T-cell (primary cell): ENCODE data around the gene RBFA. TPM values are rescaled to one million over a fixed set of nuclear protein-coding genes. Genes with fewer than 3 reads are reported as not detected.
A peak's percentile ranks its signal among the peaks of the same experiment; 100 is the strongest.
"Not testable (repeated sequence)": the region's sequence is repeated elsewhere in the genome, so short reads cannot be mapped to it uniquely, and the experiment has no call there.

Experiments used
- ATAC-seq, 4 experiments: fragments of 200-7000 bp in 3 of 4; fragments of 150-1000 bp in 1 of 4; cut with Tn5 transposase; replicated peaks in 1 of 4; 1 replicate in 3 of 4; 2 replicates in 1 of 4; pipeline ENCODE4 v1.10.0; 2021; ENCODE audit warnings: moderate library complexity in 3 of 4, mild to moderate bottlenecking in 2 of 4, moderate number of reproducible peaks in 1 of 4
- CTCF ChIA-PET, 2 donors: fragments of 300-600 bp; sonication (Branson Sonifier 250); formaldehyde crosslinking; loops; one replicate each; lab custom pipeline; 2022; ENCODE audit warnings: antibody characterized with exemption in 2 of 2; lab: Charles Lee
- POLR2A ChIA-PET, 2 donors: fragments of 300-600 bp; sonication (Branson Sonifier 250); formaldehyde crosslinking; loops; one replicate each; lab custom pipeline; 2022; ENCODE audit warnings: antibody characterized with exemption in 2 of 2; lab: Charles Lee
- DNase-seq, 35 experiments: peaks; one replicate each; pipeline versions ENCODE4 v3.0.0 to v3.0.0-alpha.2; 2013 to 2023
- H3K27ac ChIP-seq: one replicate; pipeline ENCODE4 v1.5.1; 2013; ENCODE audit warnings: low read length
- H3K27me3 ChIP-seq, 2 experiments: replicated peaks in 1 of 2; 1 replicate in 1 of 2; 2 replicates in 1 of 2; pipeline versions ENCODE4 v1.6.1 to v1.7.0; 2013; ENCODE audit warnings: low read length in 1 of 2, mixed read lengths in 1 of 2; ENCODE audit not compliant: control insufficient read depth in 2 of 2, insufficient read depth in 2 of 2; ENCODE audit errors: extremely low read depth in 1 of 2
- H3K36me3 ChIP-seq, 2 donors: 1 replicate in 1 of 2; 2 replicates in 1 of 2; pipeline versions ENCODE4 v1.6.1 to v1.7.0; 2013; ENCODE audit warnings: low read length in 1 of 2; ENCODE audit not compliant: control insufficient read depth in 2 of 2, insufficient read depth in 1 of 2; ENCODE audit errors: extremely low read depth in 1 of 2
- H3K4me1 ChIP-seq, 2 experiments: 1 replicate in 1 of 2; 2 replicates in 1 of 2; pipeline versions ENCODE4 v1.6.1 to v1.7.0; 2013; ENCODE audit warnings: low read length in 2 of 2, mixed read lengths in 1 of 2; ENCODE audit not compliant: insufficient read depth in 2 of 2, control insufficient read depth in 1 of 2; ENCODE audit errors: extremely low read depth in 1 of 2
- H3K4me3 ChIP-seq, 2 donors: 1 replicate in 1 of 2; 2 replicates in 1 of 2; pipeline versions ENCODE4 v1.5.1 to v1.7.0; 2013; ENCODE audit warnings: mild to moderate bottlenecking in 2 of 2, low read length in 1 of 2, moderate library complexity in 1 of 2; ENCODE audit not compliant: control insufficient read depth in 1 of 2; ENCODE audit errors: extremely low read depth in 1 of 2
- H3K9me3 ChIP-seq: 2 replicates; pipeline ENCODE4 v1.7.0; 2013
- H3K27ac Mint-ChIP-seq, 2 donors: one replicate each; pipeline ENCODE4 v1.8.0; 2020 to 2021; ENCODE audit warnings: mild to moderate bottlenecking in 2 of 2, mixed read lengths in 2 of 2
- H3K27me3 Mint-ChIP-seq, 2 donors: one replicate each; pipeline ENCODE4 v1.8.0; 2021 to 2022; ENCODE audit warnings: mixed read lengths in 2 of 2
- H3K36me3 Mint-ChIP-seq: one replicate; pipeline ENCODE4 v1.8.0; 2021; ENCODE audit warnings: mixed read lengths
- H3K4me1 Mint-ChIP-seq, 3 donors: one replicate each; pipeline ENCODE4 v1.8.0; 2020 to 2022; ENCODE audit warnings: mixed read lengths in 3 of 3, mild to moderate bottlenecking in 1 of 3
- H3K4me3 Mint-ChIP-seq, 3 donors: one replicate each; pipeline ENCODE4 v1.8.0; 2020 to 2022; ENCODE audit warnings: mild to moderate bottlenecking in 3 of 3, mixed read lengths in 3 of 3, moderate library complexity in 3 of 3
- H3K9me3 Mint-ChIP-seq, 3 donors: one replicate each; pipeline ENCODE4 v1.8.0; 2020 to 2022; ENCODE audit warnings: mixed read lengths in 3 of 3
- WGBS: methylation state at CpG from one replicate; pipeline ENCODE4 v1.1.5; 2013; ENCODE audit warnings: missing lambda C conversion rate; ENCODE audit not compliant: insufficient coverage; 5-methylcytosine and 5-hydroxymethylcytosine counted together
- total RNA-seq, 35 experiments: library from RNA in 6 of 35; stranded (reverse) in 6 of 35; fragments of 120-200 nt in 1 of 35; gene quantifications; one replicate each; pipeline versions ENCODE4 v1.2.1 to v1.2.4 and lab custom pipeline; 2013 to 2026

The RBFA gene
- total RNA-seq, 5 donors from 2014 or later (not counting 1 experiment from before 2014, with no cell fraction given) = 17.9 to 27.4 (median 20.9) TPM

- DNase-seq (peak; percentile 70 to 93 (median 82)), ATAC-seq (peak; percentile 96 to 98 (median 97))
- Histone ChIP-seq H3K27ac (peak within 1 kb of the TSS; percentile 88), H3K36me3 (peaks cover 0 to 4% of the 10 kb centered on the region in 2 donors), H3K27me3 (no peaks in the 10 kb centered on the region), H3K4me1 (peaks cover 14 to 30% of the 10 kb centered on the region in 2 experiments), H3K4me3 (peak within 1 kb of the TSS; percentile 78 to 88), H3K9me3 (no peaks in the 10 kb centered on the region)
- H3K27ac Mint-ChIP-seq = peak within 1 kb of the TSS; percentile 91 to 93
- ChIA-PET CTCF (interaction anchor here in 1 of 2 donors (1.0 to 1.6 kb wide), 2 partner anchors 37 to 45 kb away, joined by 4 to 9 read pairs; partner anchors contain the start of genes RBFA and SLC66A2), POLR2A (no interaction called here)
- under 1% methylated on average over 63 of the region's 71 CpGs for WGBS
- H3K4me1 Mint-ChIP-seq = peaks cover 38 to 45% (median 42%) of the 10 kb centered on the region in 3 donors
- H3K4me3 Mint-ChIP-seq = peak within 1 kb of the TSS; percentile 86 to 90 (median 89)
- H3K36me3 Mint-ChIP-seq = peaks cover 16% of the 10 kb centered on the region
- H3K9me3 Mint-ChIP-seq = no peaks in the 10 kb centered on the region
- no peaks in the 10 kb centered on the region for H3K27me3 Mint-ChIP-seq
Observed at GRCh38 chr18:79988451-79989194, 45.6 kb upstream of the RBFA start, which contains the start of gene TXNL4A. Gene TXNL4A, minus strand, starts transcription at chr18:79988563. Its CDS starts 171 bp downstream, at chr18:79988392.

GRCh38 chr18:79989195-79989497 lies 45.1 kb upstream of the RBFA start:
- peaks cover 14 to 25% of the 10 kb centered on the region in 2 experiments for H3K4me1 ChIP-seq
- CTCF ChIA-PET = interaction anchor here in 1 of 2 donors (0.5 to 0.7 kb wide), 2 partner anchors 10 to 919 kb away, joined by 3 read pairs; no protein-coding TSS in a partner anchor
- ATAC-seq = no peak
- H3K9me3 Mint-ChIP-seq = no peaks in the 10 kb centered on the region
- WGBS = 71% methylated on average over 10 of the region's 14 CpGs
- DNase-seq = no peak
- peak overlapping the region; percentile 91 to 93 for H3K27ac Mint-ChIP-seq
- H3K36me3 Mint-ChIP-seq = peaks cover 16% of the 10 kb centered on the region
- H3K27me3 Mint-ChIP-seq = no peaks in the 10 kb centered on the region
- H3K9me3 ChIP-seq = no peaks in the 10 kb centered on the region
- peaks cover 33 to 40% (median 37%) of the 10 kb centered on the region in 3 donors for H3K4me1 Mint-ChIP-seq
- POLR2A ChIA-PET = interaction anchor here in 1 of 2 donors (0.6 kb wide), 1 partner anchor 507 kb away, joined by 5 read pairs; no protein-coding TSS in a partner anchor
- H3K27me3 ChIP-seq = no peaks in the 10 kb centered on the region
- peaks cover 0 to 4% of the 10 kb centered on the region in 2 donors for H3K36me3 ChIP-seq
- H3K4me3 Mint-ChIP-seq = peak overlapping the region; percentile 86 to 90 (median 89)
- H3K4me3 ChIP-seq = peak overlapping the region; percentile 78 to 88
- peak overlapping the region; percentile 88 for H3K27ac ChIP-seq

- ATAC-seq = no peak
- Mint-ChIP-seq H3K9me3 (no peaks in the 10 kb centered on the region), H3K4me1 (peaks cover 12 to 18% (median 17%) of the 10 kb centered on the region in 3 donors), H3K27me3 (no peaks in the 10 kb centered on the region), H3K36me3 (peaks cover 6% of the 10 kb centered on the region), H3K4me3 (no peak overlapping the region), H3K27ac (no peak overlapping the region)
- H3K4me1 ChIP-seq = peaks cover 12 to 13% of the 10 kb centered on the region in 2 experiments
- no peaks in the 10 kb centered on the region for H3K9me3 ChIP-seq
- H3K4me3 ChIP-seq = no peak overlapping the region
- ChIA-PET CTCF (no interaction called here), POLR2A (no interaction called here)
- H3K27ac ChIP-seq = no peak overlapping the region
- no peaks in the 10 kb centered on the region for H3K27me3 ChIP-seq
- H3K36me3 ChIP-seq = no peaks in the 10 kb centered on the region
- 84% methylated on average over 2 of the region's 2 CpGs for WGBS
- DNase-seq = no peak
Observed at GRCh38 chr18:79991494-79991893, 42.7 kb upstream of the RBFA start.

GRCh38 chr18:79999701-80000100 lies 34.5 kb upstream of the RBFA start:
- not testable (repeated sequence) for H3K27me3 Mint-ChIP-seq, DNase-seq, ATAC-seq, H3K4me1 Mint-ChIP-seq, H3K9me3 ChIP-seq, H3K36me3 Mint-ChIP-seq, H3K27me3 ChIP-seq, H3K27ac ChIP-seq, H3K4me3 ChIP-seq, H3K36me3 ChIP-seq, H3K4me3 Mint-ChIP-seq, H3K27ac Mint-ChIP-seq, H3K4me1 ChIP-seq
- peaks cover 8 to 13% (median 11%) of the 10 kb centered on the region in 3 donors for H3K9me3 Mint-ChIP-seq
- 80% methylated on average over 1 of the region's 2 CpGs for WGBS
- ChIA-PET CTCF (interaction anchor here in 1 of 2 donors (0.6 kb wide), 1 partner anchor 10 kb away, joined by 3 read pairs; no protein-coding TSS in a partner anchor), POLR2A (interaction anchor here in 1 of 2 donors (0.7 kb wide), 1 partner anchor 31 kb away, joined by 14 read pairs; no protein-coding TSS in a partner anchor)

- no peaks in the 10 kb centered on the region for H3K4me1 Mint-ChIP-seq
- WGBS = 88% methylated on average over 2 of the region's 3 CpGs
- peaks cover 0 to 3% of the 10 kb centered on the region in 2 experiments for H3K27me3 ChIP-seq
- H3K4me3 Mint-ChIP-seq = no peak overlapping the region
- no peak overlapping the region for H3K27ac ChIP-seq
- H3K27me3 Mint-ChIP-seq = no peaks in the 10 kb centered on the region
- POLR2A ChIA-PET = no interaction called here
- H3K9me3 ChIP-seq = no peaks in the 10 kb centered on the region
- H3K4me1 ChIP-seq = no peaks in the 10 kb centered on the region
- no peaks in the 10 kb centered on the region for H3K36me3 ChIP-seq
- H3K36me3 Mint-ChIP-seq = peaks cover 8% of the 10 kb centered on the region
- DNase-seq = no peak
- CTCF ChIA-PET = no interaction called here
- no peak overlapping the region for H3K27ac Mint-ChIP-seq
- peaks cover 8 to 13% (median 11%) of the 10 kb centered on the region in 3 donors for H3K9me3 Mint-ChIP-seq
- ATAC-seq = no peak
- no peak overlapping the region for H3K4me3 ChIP-seq
Observed at GRCh38 chr18:80000877-80001276, 33.4 kb upstream of the RBFA start.

GRCh38 chr18:80002468-80002867 lies 31.8 kb upstream of the RBFA start:
- Histone ChIP-seq H3K27ac (no peak overlapping the region), H3K4me1 (no peaks in the 10 kb centered on the region), H3K9me3 (no peaks in the 10 kb centered on the region), H3K36me3 (no peaks in the 10 kb centered on the region), H3K27me3 (peaks cover 0 to 3% of the 10 kb centered on the region in 2 experiments), H3K4me3 (no peak overlapping the region)
- Mint-ChIP-seq H3K36me3 (peaks cover 8% of the 10 kb centered on the region), H3K4me3 (no peak overlapping the region), H3K4me1 (no peaks in the 10 kb centered on the region), H3K9me3 (peaks cover 8 to 13% (median 11%) of the 10 kb centered on the region in 3 donors), H3K27me3 (no peaks in the 10 kb centered on the region), H3K27ac (no peak overlapping the region)
- POLR2A ChIA-PET = interaction anchor here in 1 of 2 donors (0.5 kb wide), 1 partner anchor 159 kb away, joined by 9 read pairs; no protein-coding TSS in a partner anchor
- no peak for ATAC-seq
- CTCF ChIA-PET = no interaction called here
- no peak for DNase-seq
- WGBS = 89% methylated on average over 5 of the region's 5 CpGs
